Jurkat, Clone E6-1 (cell line): ENCODE data around the gene VEGFA.

Experiments used
- DNase-seq: peaks from one replicate; pipeline ENCODE4 v3.0.0-alpha.2; 2011; ENCODE audit warnings: low read depth, low spot score
- H3K4me3 ChIP-seq: 2 replicates; pipeline ENCODE4 v1.5.1; 2011; ENCODE audit warnings: mild to moderate bottlenecking, low read length, control low read depth, moderate library complexity

VEGFA gene

DNA sequence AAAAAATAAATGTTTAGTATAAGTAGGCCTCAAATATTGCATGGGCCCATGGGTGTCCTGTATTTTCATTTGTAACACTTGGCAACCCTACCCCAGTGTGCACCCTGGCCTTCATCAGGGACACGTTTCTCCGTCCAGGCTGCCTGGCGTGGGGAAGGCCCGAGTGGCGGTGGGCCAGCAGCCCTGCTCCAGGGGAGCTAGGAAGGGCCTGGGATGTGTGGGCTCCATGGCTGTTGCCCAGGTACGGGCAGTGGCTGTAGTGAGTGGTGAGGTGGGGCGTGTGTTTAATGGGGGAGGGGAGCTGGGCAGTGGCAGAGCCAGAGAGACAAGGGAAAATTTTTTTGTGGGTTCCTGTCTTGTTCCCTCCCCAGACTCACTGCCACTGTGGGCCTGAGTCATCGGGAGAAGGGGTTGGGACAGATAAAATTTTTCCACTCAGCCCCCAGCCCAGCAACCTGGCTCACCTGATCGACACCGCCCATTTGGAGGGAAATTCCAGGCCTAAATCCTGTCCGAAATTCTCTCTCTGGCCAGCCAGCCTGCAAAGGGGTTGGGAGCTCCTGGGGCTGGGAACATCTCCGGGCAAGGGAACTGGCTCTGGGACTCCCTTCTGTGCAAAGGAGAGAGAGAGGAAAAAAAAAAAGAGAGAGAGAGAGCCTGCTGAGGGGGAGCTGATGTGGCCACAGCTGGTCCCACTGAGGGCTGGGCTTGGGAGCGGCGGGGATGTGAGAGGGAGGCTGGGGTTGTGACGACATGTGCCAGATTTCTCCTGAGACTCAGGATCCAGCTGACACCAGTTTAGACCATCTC is 32.5 kb upstream of the VEGFA start:
- no peak for DNase-seq

DNA sequence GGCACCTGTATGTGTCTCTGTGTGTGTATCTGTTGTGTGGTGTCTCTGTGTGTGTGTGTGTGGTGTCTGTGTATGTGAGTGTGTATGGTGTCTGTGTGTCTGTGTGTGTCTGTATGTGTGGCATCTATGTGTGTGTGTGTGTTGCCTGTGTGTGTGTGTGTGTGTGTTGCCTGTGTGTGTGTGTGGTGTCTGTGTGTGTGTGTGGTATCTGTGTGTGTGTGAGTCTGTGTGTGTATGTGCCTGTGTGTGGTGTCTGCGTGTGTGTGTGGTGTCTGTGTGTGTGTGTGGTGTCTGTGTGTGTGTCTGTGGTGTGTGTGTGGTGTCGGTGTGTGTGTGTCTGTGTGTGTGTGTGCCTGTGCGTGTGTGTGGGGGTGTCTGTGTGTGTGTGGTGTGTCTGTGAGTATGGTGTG is 31.7 kb upstream of the VEGFA start:
- no peak overlapping the region for H3K4me3 ChIP-seq
- DNase-seq: no peak

More for the DNA sequence above, 32.5 kb upstream of the VEGFA start:
- no peak overlapping the region for H3K4me3 ChIP-seq

DNA sequence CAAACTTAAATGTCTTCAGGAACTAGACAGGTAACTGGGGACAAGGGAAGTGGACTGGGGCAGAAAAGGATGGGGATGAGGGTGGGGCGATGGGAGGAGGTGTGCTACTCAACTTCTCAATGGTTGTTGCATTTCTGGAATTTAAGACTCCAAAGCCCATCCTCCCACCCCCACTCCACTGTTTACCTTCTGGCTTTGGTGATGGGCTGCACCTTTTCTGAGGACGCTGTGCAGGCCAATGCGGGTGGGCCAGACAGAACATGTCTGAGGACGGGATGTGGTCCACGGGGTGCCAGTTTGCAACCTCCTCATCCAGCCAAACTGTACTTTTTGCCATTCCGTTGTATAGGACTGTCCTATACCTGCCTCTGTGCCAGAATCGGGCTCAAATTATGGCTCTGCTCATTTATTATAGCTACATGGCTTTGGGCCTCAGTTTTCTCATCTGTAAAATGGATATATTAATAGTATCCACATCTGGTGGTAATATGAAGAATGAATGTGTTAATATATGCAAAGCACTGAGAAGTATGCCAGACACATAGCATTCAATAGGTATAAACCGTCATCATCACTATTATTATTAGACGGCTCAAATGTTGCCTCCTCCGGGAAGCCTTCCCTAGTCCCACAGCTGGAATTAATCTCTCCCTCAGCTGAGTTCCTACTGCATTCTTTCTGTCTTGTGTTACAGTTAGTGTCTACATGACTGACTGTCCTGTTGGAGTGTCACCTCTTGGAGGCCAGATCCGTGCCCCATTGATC is 31.0 kb upstream of the VEGFA start:
- DNase-seq: no peak
- H3K4me3 ChIP-seq: no peak overlapping the region

DNA sequence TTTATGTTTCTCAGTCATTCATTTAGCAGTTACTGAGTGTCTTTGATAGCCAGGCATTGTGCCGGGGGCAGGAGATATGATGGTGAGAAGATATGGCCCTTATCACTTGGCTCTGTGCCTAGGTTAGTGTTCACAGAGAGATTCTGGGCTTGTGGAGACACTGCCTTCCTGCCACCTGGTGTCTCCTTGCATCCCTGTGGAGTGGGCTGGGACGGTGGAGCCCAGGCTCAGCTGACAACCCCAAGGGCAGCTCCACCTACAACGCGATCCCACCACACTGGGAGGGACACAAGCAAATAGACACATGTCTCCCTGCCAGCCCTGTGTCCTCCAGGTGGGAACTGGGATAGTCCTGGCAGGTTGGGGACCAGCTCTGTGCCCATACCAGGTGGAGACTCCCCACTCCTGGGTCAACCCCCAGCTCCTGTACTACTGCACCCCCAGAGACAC is 30.3 kb upstream of the VEGFA start:
- no peak for DNase-seq
- no peak overlapping the region for H3K4me3 ChIP-seq

DNA sequence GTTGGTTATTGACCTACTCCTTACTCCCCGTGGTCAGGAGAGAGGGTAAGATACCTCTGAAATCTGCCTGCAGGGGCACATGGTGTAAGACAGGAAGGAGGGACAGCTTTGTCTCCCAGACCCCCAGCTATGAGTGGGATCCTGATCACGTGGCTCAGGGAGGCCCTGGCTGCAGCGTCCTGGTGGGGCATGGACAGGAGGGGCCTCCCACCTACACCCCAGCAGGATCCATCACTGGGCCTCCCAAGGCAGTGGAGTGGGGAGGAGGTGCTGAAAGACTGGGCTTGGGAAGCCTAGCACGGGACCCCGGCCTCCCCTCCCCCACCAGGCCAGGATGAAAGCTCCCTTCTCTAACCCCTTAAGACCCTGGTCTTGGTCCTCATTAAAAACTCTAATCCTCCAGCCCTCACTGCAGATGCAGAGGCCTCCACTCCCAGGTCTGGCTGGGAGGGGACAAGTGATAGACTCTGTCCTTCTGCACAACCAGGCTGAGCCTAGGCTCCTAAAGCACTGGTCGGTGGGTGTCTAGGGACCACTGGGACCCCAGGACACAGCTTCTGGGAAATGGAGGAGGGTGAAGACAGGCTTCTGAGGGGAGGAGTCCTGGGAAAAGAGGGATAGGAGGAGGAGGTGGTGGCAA is 29.6 kb upstream of the VEGFA start:
- H3K4me3 ChIP-seq: no peak overlapping the region
- DNase-seq: no peak

DNA sequence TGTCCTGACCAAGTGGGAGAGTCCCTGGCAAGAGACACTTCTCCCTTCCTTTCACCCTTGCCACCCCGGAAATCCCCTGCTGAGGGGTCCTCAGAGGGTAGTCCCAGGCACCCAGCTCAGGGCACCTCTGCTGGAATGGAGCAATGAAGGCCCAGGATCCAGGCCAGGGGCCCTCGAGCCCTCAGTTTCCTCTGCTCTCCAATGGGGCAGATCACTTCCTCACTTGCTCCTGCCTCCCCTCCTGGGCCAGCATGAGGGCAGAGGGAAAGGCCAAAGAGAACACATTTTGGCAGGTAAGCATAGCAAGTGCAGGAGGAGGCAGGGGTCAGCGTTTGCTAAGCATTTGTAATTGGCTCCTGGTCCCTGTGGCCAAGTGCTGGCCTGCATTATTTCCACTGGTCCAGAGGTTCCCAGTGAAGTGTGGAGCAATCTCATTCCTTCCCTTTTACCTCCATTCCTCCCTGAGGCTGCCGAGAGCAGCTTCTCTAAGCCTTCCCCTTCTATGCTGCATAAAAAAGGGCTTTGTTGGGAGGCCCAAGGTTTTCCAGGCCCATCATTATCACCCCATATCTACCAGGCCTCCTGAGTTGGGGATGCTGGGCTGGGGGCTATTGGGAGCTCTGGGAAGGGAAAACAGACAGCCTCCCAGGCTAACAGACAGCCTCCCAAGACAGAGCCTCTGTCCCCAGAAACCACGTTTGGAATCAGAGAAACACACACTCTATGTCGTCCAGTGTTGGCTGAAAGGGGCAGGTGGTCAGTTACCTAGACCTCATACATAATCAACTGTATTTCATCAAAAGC is 28.8 kb upstream of the VEGFA start:
- no peak for DNase-seq
- H3K4me3 ChIP-seq: no peak overlapping the region

DNA sequence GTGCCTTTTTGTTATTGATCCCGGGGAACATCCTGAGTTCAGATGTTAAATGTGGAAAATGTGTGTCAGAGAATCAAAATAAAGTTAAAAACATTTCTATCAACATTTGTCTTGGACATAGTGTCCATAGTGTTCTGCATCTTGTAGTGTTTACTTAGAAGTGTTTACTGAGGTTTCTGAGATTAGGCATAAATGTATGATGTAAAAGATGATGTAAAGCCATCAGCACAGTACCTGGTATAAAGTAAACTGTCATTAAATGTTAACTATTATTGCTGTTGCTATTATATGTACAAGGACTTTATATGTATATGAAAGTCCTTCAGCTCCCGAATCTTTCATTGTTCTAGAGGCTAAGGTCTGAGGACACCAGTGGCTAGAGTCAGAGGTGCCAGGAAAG is 28.2 kb upstream of the VEGFA start:
- H3K4me3 ChIP-seq: no peak overlapping the region
- no peak for DNase-seq

DNA sequence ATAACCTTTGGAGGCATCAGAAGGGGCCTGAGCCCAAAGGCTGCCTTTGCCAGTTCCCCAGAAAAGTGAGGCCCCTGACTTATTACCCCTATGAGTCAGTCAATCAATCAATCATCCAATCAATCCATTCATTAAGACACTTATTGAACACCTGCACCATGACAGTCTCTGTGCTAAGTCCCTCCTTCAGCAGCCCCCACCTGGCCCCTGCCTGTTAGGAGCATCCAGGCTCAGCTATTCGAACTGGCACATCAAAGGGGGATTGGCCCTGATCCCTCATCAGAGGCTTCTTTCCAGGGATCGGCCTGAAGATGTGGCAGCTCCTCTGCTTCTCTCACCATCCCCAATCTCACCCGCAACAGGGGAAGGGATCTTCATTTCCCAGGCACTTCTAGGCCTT is 27.7 kb upstream of the VEGFA start:
- H3K4me3 ChIP-seq: no peak overlapping the region
- DNase-seq: no peak

DNA sequence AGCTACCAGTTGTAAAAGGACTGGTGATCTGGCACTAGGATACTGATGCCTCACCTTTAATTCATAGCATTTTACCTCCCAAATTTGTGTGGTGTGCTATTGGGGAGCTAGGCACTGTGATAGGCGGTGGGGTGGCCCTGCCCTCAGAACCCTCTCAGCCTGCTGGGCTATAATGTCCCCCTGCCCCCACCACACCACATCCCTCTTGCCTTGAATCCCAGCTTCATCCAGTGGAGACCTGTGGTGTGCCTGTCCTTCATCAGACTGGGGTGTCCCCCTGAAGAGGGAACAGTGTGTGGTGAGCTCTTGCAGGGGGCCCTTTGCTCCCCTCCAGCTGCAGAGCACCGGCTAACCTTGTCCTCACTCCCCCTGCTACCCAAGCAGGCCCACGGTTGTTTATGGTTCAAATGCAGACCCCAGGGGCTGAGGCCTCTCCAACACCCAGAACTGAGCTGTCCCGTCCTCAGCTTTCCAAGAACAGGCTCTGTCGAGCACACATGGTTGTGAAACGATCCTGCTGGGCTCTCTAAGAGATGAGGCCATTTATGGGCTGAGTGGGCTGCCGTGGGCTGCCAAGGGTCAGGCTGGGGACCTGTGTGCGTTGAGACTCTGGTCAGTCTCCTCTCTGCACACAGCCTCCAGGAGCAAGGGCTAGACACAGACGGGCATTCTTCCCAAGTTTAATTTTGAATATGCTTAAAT is 26.9 kb upstream of the VEGFA start:
- H3K4me3 ChIP-seq: no peak overlapping the region
- no peak for DNase-seq

DNA sequence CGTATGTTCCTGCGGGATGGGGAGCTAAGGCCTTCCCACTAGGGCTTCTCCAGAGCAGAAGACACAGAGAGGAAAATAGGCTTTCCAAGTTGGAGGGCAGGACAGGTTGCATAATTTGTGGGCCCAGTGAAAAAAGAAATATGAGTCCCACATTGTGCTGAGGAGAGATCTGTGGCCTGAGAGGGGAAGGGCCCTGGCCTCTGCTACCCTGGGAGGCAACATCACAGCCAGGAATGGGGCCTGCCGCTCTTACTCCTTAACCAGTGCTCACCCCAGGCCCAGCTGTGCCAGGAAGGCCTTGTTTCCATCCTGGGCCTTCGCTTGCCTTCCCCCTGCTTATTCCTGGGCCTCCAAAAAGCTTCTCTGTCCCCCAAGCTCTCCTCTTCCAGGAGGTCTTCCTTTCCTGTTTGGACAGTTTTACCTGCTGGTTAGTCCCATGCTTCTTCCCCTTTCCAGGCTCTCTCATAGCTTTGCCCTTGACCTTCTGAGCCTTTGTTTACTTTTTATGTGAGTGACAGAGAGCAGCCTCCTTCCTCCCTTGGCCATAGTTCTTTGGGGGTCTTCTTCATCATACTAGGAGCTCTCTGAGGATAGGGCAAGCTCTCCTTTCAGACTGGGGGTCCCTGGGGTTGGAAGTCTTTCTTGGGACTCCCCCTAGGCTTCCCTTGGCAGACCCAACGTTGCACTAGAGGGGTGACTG is 26.2 kb upstream of the VEGFA start:
- H3K4me3 ChIP-seq: no peak overlapping the region
- DNase-seq: no peak

DNA sequence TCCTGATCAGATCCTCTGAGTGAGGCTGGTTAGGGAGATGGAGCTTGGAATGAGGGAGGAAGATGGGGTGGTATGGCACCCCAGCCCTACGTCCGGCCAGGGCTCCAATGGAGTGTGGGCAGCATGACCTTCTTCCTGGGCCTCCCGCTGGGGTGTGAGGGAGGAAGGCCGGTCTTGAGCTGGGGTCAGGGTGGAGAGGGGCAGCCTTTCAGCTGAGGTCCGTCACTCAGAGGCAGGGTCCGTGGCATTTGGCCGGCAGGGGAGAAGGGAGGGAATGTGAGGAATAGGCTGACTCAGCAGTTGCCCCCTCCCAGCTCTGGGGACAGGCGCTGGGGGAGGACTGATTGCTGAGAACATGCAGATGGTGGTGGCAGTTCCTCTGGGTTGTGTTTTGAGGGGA is 25.5 kb upstream of the VEGFA start:
- no peak overlapping the region for H3K4me3 ChIP-seq
- DNase-seq: no peak

DNA sequence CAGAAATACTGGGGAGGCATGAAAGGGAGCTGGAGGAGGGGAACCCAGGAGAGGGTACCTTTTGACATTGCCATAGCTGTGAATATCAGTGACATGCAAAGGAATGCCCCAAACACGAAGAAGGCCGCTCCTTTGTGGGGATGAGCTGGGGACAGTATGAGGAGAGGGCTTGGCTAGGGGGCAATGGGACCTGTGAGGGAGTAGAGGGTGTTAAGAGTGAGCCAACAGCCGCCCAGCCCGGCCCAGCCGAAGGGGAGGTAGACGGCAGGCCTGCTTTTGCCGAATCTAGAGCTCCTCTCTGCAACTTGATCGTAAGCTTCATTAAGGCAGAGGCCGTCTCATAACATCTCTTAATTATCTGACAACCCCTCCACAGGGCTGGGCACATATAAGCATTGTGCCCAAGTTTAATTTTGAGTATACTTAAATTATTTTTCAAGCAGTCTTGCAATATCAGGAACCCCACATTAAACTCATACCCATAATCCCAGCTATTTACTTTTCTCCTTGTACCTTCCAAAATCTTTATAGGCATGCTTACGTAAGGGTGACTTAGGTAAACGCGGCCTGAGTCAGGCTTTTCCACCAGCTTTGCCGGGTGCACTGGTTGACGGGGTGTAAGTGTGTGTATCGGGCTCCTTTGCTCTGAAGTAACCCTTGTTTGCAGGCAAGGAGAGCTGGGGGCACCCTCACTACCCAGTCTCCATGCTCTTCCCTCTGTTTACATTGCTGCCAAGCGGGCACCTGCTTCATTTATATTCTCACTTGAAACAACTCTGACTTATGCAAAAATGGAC is 24.9 kb upstream of the VEGFA start:
- DNase-seq: no peak
- no peak overlapping the region for H3K4me3 ChIP-seq

DNA sequence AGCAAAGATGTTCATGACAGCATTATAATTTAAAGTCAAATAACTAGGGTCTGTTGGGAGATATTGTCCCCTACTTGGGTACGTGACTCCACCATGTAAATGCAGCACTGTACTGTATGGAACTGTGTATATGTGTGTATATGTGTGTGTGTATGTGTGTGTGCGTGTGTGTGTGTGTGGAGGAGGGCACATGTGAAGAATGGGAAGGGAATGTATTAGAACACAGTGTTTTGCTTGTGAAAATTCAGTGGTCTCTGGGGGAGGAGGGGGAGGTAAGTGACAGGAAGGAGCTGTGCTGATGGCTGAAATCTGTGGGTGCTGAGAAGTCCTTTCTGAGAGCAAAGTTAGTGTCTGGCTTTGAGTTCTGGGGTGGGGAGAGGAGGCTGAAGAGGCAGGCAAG is 23.9 kb upstream of the VEGFA start:
- H3K4me3 ChIP-seq: no peak overlapping the region
- no peak for DNase-seq

DNA sequence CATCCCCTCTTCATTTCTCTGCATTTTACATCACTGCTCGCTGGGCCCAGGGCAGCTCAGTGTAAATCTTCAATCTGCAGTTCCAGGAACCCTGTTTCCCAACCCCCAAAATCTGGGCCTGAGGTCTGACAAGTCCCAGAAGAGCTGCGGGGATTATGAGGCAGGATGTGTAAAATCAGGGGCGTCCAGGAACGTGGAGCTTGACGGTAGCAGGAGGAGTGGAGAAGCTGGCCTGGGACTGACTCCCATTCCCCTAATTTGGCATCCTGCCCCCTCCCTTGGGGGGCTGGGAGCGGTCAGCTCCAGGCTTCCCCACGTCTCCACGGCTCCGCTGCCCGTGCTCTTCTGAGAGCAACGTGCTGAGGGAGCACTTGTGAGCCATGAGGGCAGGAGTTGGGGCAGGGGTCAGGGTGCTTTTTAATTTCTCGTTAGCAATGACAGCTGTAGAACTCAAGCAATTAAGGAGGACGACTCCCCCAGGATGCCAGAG is 23.4 kb upstream of the VEGFA start:
- no peak for DNase-seq
- no peak overlapping the region for H3K4me3 ChIP-seq

DNA sequence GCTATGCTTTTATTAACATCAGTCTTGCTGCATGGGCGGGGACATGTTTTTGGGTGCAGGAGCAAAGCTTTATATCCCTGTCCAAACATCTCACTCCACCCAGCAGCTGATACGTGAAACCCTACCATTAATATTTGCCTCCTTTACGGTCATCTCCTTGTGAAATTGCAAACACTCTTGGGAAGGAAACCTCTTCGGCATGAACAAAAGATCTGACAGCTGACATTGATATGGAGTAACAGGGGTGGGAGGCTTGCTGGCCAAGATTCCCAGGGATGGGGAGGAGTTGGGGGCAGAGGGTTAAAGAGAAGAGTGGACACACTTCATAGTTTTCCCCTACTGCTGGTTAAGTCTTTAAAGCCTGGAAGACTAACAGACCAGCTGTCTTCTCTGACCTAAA is 22.2 kb upstream of the VEGFA start:
- no peak overlapping the region for H3K4me3 ChIP-seq
- no peak for DNase-seq

DNA sequence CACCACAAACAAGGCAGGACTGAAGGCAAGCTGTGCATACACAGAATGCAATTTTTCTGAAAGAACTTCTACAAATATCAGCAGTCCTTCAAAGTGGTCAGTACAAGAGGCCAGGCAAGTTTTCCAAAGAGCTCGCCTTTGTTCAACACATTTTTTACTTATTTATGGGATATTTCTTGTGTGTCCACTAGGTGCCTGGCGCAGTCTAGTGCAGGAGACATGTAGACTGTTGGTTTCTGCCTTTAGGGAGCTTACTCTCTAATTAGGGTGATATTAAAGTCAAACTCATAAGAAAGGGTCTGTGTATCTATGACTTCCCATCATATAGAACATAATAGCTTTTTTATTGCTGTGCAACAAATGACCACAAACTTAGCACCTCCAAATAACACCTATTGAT is 21.2 kb upstream of the VEGFA start:
- no peak overlapping the region for H3K4me3 ChIP-seq
- no peak for DNase-seq

DNA sequence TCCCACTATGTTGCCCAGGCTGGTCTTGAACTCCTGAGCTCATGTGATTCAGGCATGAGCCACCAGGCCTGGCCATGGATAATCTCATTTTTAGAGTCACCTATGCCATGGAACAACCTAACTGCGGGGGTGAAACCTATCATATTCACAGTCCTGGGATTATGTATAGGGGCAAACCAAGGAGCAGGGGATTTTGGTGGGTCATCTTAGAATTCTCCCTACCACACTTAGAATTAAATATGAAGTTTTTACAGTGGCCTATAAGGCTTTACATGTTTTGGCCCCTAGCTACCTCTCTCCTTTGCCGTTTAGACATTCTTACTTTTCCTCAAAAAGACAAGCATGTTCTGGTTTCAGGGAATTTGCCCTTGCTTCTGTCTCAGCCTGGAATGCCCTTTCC is 20.6 kb upstream of the VEGFA start:
- H3K4me3 ChIP-seq: no peak overlapping the region
- no peak for DNase-seq
